Right lung (tissue), 10 donors: ENCODE measurements around the gene TC2N. TPM values are rescaled to one million over a fixed set of nuclear protein-coding genes. Genes with fewer than 3 reads are reported as not detected.
"Not testable (repeated sequence)": the region's sequence is repeated elsewhere in the genome, so short reads cannot be mapped to it uniquely, and the experiment has no call there.

Experiments used
- DNase-seq, 2 donors: peaks; one replicate each; pipeline ENCODE4 v3.0.0-alpha.2; 2013
- long read RNA-seq, 8 donors: transcript quantifications; one replicate each; lab custom pipeline, GENCODE V29; 2026
- polyA plus RNA-seq, 5 donors: library from polyadenylated mRNA; unstranded; fragments of 120-200 nt; gene quantifications; one replicate each; pipeline versions ENCODE4 v1.2.1 to v1.2.3, GENCODE V29; 2013; ENCODE audit warnings: inconsistent platforms in 1 of 5, low replicate concordance in 1 of 5; ENCODE audit not compliant: insufficient read length in 5 of 5, insufficient read depth in 1 of 5

The TC2N gene
- 10 to 100 TPM; 18.0 to 30.5 (median 28.1) TPM for polyA plus RNA-seq
- long read RNA-seq, donor 1, full-length matches to known transcripts, result 5 of 13 reads
- long read RNA-seq, donor 1, partial matches to known transcripts, result 8 of 13 reads
- long read RNA-seq, donor 1, other reads (novel, unspliced or antisense), result 0 of 13 reads
- long read RNA-seq, donor 2, full-length matches to known transcripts, result 3 of 3 reads
- long read RNA-seq, donor 2, partial matches to known transcripts, result 0 of 3 reads
- long read RNA-seq, donor 2, other reads (novel, unspliced or antisense), result 0 of 3 reads
- long read RNA-seq, donor 3, partial matches to known transcripts, result 0 of 1 reads
- long read RNA-seq, donor 3, other reads (novel, unspliced or antisense), result 0 of 1 reads
- long read RNA-seq, donor 4, result 0 reads
- long read RNA-seq, donor 5, full-length matches to known transcripts, result 3 of 3 reads
- long read RNA-seq, donor 5, partial matches to known transcripts, result 0 of 3 reads
- long read RNA-seq, donor 5, other reads (novel, unspliced or antisense), result 0 of 3 reads
- long read RNA-seq, donor 6, full-length matches to known transcripts, result 4 of 4 reads
- long read RNA-seq, donor 6, partial matches to known transcripts, result 0 of 4 reads
- long read RNA-seq, donor 6, other reads (novel, unspliced or antisense), result 0 of 4 reads
- long read RNA-seq, donor 7, full-length matches to known transcripts, result 3 of 3 reads
- long read RNA-seq, donor 7, partial matches to known transcripts, result 0 of 3 reads
- long read RNA-seq, donor 7, other reads (novel, unspliced or antisense), result 0 of 3 reads
- long read RNA-seq, donor 8, partial matches to known transcripts, result 0 of 1 reads
- long read RNA-seq, donor 8, other reads (novel, unspliced or antisense), result 0 of 1 reads

DNA sequence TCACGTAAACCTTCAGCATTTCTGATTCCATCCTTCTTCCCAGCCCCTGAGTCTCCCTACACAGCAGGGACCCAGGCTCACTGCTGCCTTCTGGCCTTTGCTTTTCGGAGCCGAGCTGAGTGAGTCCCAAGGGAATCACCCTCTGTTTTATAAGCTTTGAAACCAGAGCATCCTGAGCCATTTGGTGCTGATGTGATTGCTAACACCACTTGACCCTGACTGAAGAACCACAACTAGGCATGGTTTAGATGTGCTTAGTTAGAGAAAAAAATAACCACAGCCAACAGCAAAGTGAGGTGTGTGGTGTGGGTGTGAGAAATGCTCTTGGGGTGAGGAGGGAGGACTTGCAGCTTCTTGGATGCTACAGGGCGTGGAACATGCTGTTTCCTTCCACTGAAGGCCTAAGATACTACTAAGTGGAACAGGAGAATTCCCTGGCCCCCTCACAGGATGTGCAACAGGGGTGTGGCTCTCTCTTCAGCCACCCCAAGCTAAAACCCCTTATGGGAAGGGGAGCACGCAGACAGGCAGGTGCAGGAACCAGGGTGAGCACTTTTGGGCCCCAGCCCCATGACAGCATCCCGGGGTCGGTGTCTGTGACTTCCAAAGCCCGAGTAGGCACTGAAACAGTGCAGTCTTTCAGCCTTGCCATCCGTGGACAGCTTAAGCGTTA is at the start of gene TC2N:
TSS of gene TC2N (minus strand) at position 221 of the 673 bp plus-strand sequence. CDS start 53,767 bp downstream, outside the sequence.
- DNase-seq, result no peak

DNA sequence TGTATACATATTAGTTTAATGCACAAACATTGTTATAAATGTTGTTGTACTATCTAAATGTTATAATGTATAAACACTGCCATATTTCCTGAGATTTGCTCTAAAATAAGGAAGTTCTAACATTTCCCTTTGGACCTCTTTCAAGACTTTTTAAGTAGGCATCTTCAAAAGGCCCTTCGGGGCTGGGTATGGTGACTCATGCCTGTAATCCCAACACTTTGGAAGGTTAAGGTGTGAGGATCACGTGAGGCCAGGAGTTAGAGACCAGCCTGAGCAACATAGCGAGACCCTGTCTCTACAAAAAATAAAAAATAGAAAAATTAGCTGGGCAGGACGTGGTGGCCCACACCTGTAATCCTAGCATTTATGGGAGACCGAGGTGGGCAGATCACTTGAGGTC is 44.7 kb upstream of the TC2N start:
- no peak for DNase-seq

DNA sequence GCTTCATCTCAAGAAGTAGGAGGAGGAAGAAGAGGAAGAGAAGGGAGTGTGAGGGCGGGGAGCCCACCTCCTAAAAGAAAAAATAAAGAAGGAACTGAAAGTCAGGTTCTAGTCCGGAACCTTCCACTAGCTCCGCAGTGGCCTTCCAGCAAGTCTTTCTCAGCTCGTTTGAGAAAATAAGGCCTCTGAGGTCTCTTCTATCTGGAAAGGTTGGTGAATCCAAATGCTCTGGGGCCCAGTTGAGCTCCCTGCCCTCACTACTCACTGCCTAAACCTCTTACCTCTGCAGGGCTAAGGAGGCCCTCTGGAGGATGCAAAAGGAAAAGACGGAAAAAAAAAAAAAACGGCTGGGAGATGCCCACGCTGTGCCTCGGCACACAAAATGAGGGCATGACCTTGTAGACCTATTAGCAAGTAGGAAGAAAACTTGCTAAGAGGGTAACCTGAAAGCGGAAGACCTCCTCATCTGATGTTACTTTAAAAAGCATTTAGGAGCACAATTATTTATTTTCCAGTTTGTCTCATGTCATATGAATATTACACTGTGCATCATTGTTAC is 44.2 kb upstream of the TC2N start:
- DNase-seq, result no peak

DNA sequence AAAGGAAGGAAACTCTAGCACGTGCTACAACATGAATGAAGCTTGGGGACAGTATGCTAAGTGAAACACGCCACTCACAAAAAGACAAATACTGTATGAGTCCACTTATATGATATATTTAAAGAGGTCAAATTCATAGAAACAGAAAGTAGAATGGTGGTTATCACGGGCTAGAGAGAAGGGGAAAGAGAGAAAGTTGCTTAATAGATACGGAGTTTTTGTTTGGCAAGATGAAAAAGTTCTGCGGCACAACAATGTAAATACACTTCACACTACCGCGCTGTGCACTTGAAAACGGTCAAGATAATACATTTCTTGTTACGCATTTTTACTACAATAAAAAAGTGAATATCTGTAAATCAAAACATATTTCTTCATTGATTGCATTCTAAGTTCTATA is 42.9 kb upstream of the TC2N start:
- DNase-seq, result no peak

DNA sequence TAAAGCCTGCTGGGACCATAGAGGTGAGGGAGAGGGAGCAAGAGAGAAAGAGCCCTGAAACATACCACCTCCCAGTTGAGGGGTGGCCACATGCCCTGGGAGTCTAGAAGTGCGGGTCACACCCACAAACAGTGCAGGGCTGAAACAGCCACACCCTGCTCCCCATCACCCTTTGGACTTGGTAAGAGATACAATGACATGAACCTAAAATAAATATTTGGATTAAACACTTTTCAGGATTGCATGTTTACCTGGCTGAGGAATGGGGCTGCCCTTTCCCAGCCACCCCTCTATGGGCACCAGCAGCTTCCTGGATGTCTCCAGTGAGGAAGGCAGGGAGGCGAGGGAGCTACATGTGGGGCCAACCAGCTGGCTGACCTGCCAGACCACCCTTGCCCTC is 39.0 kb upstream of the TC2N start:
- no peak for DNase-seq

DNA sequence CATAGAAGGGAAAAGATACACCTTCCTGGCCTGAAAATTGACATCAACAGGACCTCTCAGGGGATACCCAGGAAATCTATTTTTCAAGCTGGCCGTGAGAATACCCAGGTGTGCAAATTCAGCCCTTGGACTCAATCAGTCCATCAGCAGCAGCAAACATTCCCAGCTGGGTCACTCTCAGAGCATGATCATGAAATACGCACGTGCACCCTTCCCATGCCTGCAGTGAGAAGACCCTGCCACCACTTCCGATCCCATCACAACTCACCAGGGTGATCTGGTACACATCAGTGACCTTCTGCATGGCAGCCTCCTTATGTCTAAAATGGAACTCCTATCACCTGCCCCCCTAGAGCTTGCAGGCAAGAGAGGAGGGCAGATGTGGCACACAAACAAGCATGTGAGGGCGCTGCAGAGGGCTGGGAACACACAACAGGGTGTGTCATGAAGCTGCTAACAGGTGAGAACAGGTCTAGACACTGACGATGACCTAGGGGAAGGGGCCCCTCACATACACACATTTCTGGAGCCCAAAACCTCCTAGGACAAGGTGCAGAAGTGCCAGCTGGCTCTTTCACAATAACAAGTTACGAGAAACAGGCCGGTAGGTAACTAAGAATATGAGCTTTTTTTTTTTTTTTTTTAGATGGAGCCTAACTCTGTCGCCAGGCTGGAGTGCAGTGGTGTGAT is 37.8 kb upstream of the TC2N start:
- no peak for DNase-seq

DNA sequence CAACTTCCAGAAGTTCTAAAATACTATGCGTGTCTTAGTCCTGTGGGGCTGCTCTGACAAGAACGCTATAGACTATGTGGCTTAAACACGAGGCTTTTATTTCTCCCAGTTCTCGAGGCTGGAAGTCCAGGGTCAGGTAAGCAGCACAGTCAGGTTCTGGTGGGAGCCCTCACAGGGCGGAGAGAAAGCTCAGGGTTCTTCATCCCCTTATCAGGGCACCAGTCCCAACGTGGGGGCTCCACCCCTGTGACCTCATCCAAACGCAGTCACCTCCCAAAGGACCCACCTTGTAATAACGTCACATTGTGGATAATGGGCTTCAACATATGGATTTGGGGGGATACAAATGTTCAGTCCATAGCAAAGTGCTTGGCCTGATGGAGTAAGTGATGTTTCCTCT is 37.1 kb upstream of the TC2N start:
- DNase-seq, result no peak

DNA sequence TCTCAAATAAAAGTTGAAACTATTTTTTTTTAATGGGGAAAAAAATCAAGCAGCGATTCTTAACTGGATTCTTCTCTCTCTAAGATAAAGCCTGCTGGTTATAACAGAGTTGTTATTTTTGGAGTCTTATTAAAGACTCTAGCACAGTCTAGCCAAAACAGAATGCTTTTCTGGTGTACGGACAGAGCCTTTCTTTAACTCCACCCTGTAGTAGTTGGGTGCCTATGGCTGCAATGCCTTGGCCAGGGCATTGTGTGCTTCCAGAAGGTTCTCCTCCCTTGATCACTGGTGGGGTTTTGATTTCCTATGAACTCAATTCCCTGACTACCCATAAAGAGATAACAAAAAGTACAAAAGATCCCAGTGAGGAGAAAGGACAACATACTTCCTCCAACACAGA is 35.7 kb upstream of the TC2N start:
- DNase-seq, result no peak

GRCh38 chr14:91902336-91902735 is 35.0 kb upstream of the TC2N start:
- DNase-seq, result no peak

- DNase-seq, result no peak
Observed at GRCh38 chr14:91901449-91902226, 34.3 kb upstream of the TC2N start.

DNA sequence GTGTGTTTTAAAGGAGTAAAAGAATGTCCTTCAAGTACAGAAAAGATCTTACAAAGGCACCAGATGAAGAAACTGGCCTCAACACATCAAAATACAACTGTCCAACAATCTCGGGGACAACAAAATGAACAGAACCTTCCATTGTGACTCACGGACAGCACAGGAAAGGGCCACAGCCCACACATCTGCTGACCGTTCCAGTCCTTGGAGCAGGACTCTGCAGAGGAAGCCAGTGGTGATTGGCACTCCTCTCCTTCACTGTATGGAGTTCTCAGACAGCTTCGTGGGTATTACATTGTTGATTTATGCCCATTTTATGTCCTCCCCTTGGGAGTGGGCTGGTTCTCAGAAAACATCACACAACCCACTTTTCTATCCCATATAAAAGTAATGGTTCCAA is 32.5 kb upstream of the TC2N start:
- no peak for DNase-seq

- no peak for DNase-seq
Observed at GRCh38 chr14:91899213-91899612, 31.9 kb upstream of the TC2N start.

GRCh38 chr14:91898372-91898771 is 31.0 kb upstream of the TC2N start:
- no peak for DNase-seq

DNA sequence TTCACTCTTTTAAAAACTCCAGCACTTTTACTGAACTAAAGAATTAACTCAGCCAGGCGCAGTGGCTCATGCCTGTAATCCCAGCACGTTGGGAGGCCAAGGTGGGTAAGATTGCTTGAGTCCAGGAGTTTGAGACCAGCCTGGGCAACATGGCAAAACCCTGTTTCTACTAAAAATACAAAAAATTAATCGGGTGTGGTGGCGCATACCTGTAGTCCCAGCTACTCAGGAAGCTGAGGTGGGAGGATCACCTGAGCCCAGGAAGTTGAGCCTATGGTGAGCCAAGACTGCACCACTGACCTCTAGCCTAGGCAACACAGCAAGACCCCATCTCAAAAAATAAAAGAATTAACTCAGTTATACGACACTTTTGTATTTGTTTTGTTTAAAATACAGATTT is 30.4 kb upstream of the TC2N start:
- DNase-seq, result not testable (repeated sequence)

- DNase-seq, result no peak
Observed at GRCh38 chr14:91897106-91897701, 29.9 kb upstream of the TC2N start.

DNA sequence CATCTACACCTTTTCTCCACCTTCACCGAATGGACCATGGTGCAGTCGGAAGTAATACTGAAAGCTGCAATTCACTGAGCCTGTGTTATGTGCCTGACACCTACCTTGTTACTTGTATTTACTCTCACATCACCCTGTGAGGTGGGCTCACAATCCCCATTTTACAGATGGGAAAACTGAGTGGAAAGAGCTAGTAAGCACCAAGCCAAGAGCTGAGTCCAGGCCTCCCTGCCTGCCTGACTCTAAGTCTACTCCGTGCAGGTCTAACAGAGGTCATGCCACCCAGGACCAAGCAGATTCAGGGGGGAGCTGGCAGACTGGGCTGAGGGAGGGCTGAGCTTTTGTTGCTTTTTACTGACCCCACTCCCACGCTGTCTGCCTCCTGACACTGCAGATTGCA is 29.1 kb upstream of the TC2N start:
- DNase-seq, result no peak

- no peak for DNase-seq
Observed at GRCh38 chr14:91893669-91894068, 26.3 kb upstream of the TC2N start.

DNA sequence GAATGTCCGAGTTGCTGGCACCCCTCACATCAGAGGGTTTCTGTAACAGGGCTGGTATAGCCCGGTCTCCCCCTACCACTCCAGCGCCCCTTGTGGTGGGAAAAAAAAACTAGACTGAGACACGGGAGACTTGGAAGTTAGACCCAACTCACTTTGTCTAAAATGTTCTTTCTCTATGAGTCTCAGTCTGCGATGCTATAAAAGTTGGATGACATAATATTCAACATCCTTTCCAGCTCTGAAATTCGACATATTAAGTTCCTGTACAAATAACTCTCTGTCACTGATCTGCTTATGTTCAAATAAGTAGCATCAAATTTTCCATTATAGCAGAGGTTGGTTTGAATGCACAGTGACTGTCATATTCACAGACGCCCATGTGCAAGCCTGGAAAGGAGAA is 25.7 kb upstream of the TC2N start:
- no peak for DNase-seq

- DNase-seq, result no peak
Observed at GRCh38 chr14:91891721-91892220, 24.4 kb upstream of the TC2N start.

DNA sequence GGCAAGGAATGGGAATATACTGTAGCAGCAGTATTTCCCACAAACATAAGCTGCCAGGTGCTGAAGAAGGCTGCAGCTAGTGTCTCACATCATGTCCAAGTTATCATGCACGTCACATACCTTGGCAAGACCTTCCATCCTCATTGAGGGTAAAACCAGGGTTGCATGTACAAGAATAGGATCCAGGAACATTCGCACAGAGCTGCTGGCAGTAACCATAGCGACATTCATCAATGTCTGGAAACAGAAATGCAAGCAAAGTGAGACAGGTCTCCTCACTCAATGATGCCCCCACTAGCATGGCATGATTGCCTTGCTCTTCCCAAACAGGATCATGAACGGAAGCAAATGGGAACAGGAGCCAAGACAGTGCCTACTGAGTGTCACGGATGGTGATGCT is 23.8 kb upstream of the TC2N start:
- no peak for DNase-seq
